Ishikawa (cell line): ENCODE data around the gene SALL1.

Experiments
- CEBPB ChIP-seq: IDR thresholded peaks from 2 replicates; pipeline ENCODE4 v1.6.1; 2012
- CREB1 ChIP-seq: IDR thresholded peaks from 2 replicates; pipeline ENCODE4 v1.6.1; 2012; ENCODE audit warnings: low read depth
- EGR1 ChIP-seq: IDR thresholded peaks from 2 replicates; pipeline ENCODE4 v1.6.1; 2012
- EP300 ChIP-seq: IDR thresholded peaks from 2 replicates; pipeline ENCODE4 v1.6.1; 2012; ENCODE audit warnings: borderline replicate concordance
- FOXM1 ChIP-seq: IDR thresholded peaks from 2 replicates; pipeline ENCODE4 v1.6.1; 2012; ENCODE audit warnings: low read depth, borderline replicate concordance
- MAX ChIP-seq: IDR thresholded peaks from 2 replicates; pipeline ENCODE4 v1.6.1; 2012
- NFIC ChIP-seq: IDR thresholded peaks from 2 replicates; pipeline ENCODE4 v1.6.1; 2012
- RAD21 ChIP-seq: IDR thresholded peaks from 2 replicates; pipeline ENCODE4 v1.6.1; 2012; ENCODE audit warnings: low read depth
- REST ChIP-seq: IDR thresholded peaks from 2 replicates; pipeline ENCODE4 v1.6.1; 2012; ENCODE audit warnings: low read depth, mild to moderate bottlenecking
- TAF1 ChIP-seq: IDR thresholded peaks from 2 replicates; pipeline ENCODE4 v1.6.1; 2012; ENCODE audit warnings: low read depth, mild to moderate bottlenecking
- TCF12 ChIP-seq: IDR thresholded peaks from 2 replicates; pipeline ENCODE4 v1.6.1; 2012; ENCODE audit warnings: low read depth
- TEAD4 ChIP-seq: IDR thresholded peaks from 2 replicates; pipeline ENCODE4 v1.6.1; 2012
- YY1 ChIP-seq: IDR thresholded peaks from 2 replicates; pipeline ENCODE4 v1.6.1; 2012; ENCODE audit warnings: low read depth
- ZBTB7A ChIP-seq: IDR thresholded peaks from 2 replicates; pipeline ENCODE4 v1.6.1; 2012; ENCODE audit warnings: low read depth
- TF ChIP-seq, protein P1 (sequence below): IDR thresholded peaks from 2 replicates; pipeline ENCODE4 v1.6.1; 2012

Gene SALL1

DNA sequence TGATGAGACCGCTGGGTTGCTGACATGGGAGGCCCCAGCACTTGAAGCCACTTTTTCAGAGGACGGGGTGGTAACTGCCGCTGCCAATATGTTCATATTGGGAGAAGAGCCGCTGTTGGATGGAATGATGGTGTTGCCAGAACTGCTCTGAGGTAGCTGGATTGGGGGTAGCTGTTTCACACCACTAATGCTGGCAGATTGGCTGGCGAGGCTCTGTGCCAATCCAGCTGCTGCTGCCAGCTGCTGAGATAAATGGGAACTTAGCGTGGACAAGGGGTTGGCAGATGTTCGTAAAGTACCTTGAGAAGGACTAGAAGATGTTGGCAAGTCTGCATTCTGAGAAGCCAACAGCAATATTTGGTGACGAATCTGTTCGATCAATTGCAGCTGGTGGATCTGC lies 10.0 kb downstream of the SALL1 start:
- TF ChIP-seq CEBPB (no peak), MAX (no peak), REST (no peak), EP300 (no peak), ZBTB7A (no peak), TAF1 (no peak), TEAD4 (no peak), EGR1 (no peak), FOXM1 (no peak), NFIC (no peak), TCF12 (no peak), RAD21 (no peak), CREB1 (no peak), YY1 (no peak)
- TF ChIP-seq, protein P1, sequence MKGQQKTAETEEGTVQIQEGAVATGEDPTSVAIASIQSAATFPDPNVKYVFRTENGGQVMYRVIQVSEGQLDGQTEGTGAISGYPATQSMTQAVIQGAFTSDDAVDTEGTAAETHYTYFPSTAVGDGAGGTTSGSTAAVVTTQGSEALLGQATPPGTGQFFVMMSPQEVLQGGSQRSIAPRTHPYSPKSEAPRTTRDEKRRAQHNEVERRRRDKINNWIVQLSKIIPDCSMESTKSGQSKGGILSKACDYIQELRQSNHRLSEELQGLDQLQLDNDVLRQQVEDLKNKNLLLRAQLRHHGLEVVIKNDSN, result no peak

DNA sequence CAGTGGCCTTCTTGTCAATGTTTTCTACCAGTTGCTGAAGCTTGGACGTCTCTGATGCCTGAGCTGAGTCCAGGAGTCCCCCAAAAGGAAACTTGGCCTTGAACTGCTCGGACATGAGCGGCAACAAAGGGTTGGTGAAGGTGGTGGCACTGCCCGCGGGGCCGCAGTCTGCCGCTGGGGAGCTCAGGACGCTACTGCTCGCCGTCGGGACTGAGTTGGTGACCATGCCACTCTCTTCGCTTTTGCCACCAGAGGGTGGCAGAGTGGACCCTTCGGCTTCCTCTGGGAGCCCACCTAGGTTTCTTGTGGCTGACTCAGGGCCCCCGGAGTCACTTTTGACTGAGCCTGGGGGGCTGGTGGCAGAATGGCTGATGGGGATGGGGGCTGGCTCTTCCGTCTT lies 11.0 kb downstream of the SALL1 start:
- no peak for TF ChIP-seq CEBPB
- no peak for TF ChIP-seq TCF12
- TF ChIP-seq EGR1, result no peak
- TF ChIP-seq, protein P1, result no peak
- no peak for TF ChIP-seq EP300
- TF ChIP-seq RAD21, result no peak
- no peak for TF ChIP-seq FOXM1
- no peak for TF ChIP-seq TEAD4

GRCh38 chr16:51139568-51139967 lies 11.5 kb downstream of the SALL1 start:
- no peak for TF ChIP-seq MAX
- TF ChIP-seq EP300, result no peak
- TF ChIP-seq CEBPB, result no peak
- TF ChIP-seq FOXM1, result no peak
- no peak for TF ChIP-seq CREB1
- no peak for TF ChIP-seq RAD21

- TF ChIP-seq, protein P1, result no peak
- no peak for TF ChIP-seq TEAD4
- TF ChIP-seq CEBPB, result no peak
- TF ChIP-seq EGR1, result no peak
- TF ChIP-seq REST, result no peak
- TF ChIP-seq ZBTB7A, result no peak
- TF ChIP-seq RAD21, result no peak
- TF ChIP-seq TCF12, result no peak
- TF ChIP-seq FOXM1, result no peak
- no peak for TF ChIP-seq CREB1
- TF ChIP-seq YY1, result no peak
- no peak for TF ChIP-seq MAX
- TF ChIP-seq TAF1, result no peak
- no peak for TF ChIP-seq EP300
- no peak for TF ChIP-seq NFIC
Measured at GRCh38 chr16:51138178-51138577, 12.9 kb downstream of the SALL1 start.

GRCh38 chr16:51137097-51137496 lies 14.0 kb downstream of the SALL1 start:
- TF ChIP-seq EGR1 (no peak), REST (no peak), CREB1 (no peak), NFIC (no peak), EP300 (no peak), ZBTB7A (no peak)
- TF ChIP-seq, protein P1, result no peak
